HG02798 (cell line): ENCODE data around the gene LTC4S.
"Not testable (repeated sequence)": the region's sequence is repeated elsewhere in the genome, so short reads cannot be mapped to it uniquely, and the experiment has no call there.

ENCODE experiments used
- ATAC-seq: cut with Tn5 transposase; IDR thresholded peaks from one replicate; pipeline ENCODE4 v1.9.1; 2021; ENCODE audit warnings: mild to moderate bottlenecking; ENCODE audit not compliant: unreplicated experiment, poor library complexity

Gene LTC4S

GRCh38 chr5:179768326-179769085, 25.3 kb upstream of the LTC4S start:
- ATAC-seq, result no peak

- no peak for ATAC-seq
These were observed 24.5 kb upstream of the LTC4S start for GRCh38 chr5:179769271-179769670.

- ATAC-seq, result no peak
These were observed 24.0 kb upstream of the LTC4S start for GRCh38 chr5:179769796-179770195.

- no peak for ATAC-seq
These were observed 22.4 kb upstream of the LTC4S start for GRCh38 chr5:179771311-179771895.

GRCh38 chr5:179772351-179772750, 21.4 kb upstream of the LTC4S start:
- no peak for ATAC-seq

GRCh38 chr5:179773686-179774040, 20.1 kb upstream of the LTC4S start:
- no peak for ATAC-seq

- no peak for ATAC-seq
These were observed 19.3 kb upstream of the LTC4S start for GRCh38 chr5:179774442-179774841.

GRCh38 chr5:179776411-179776938, 17.3 kb upstream of the LTC4S start:
- no peak for ATAC-seq

- no peak for ATAC-seq
These were observed 16.3 kb upstream of the LTC4S start for GRCh38 chr5:179777456-179777855.

GRCh38 chr5:179777909-179778308, 15.9 kb upstream of the LTC4S start:
- no peak for ATAC-seq

GRCh38 chr5:179778591-179778990, 15.2 kb upstream of the LTC4S start:
- no peak for ATAC-seq

- ATAC-seq, result no peak
These were observed 14.0 kb upstream of the LTC4S start for GRCh38 chr5:179779826-179780225.

- ATAC-seq, result no peak
These were observed 13.4 kb upstream of the LTC4S start for GRCh38 chr5:179780362-179780761.

- ATAC-seq, result no peak
These were observed 11.9 kb upstream of the LTC4S start for GRCh38 chr5:179781846-179782245.

GRCh38 chr5:179783128-179783527, 10.7 kb upstream of the LTC4S start:
- no peak for ATAC-seq

GRCh38 chr5:179786861-179787260, 6.9 kb upstream of the LTC4S start:
- ATAC-seq, result no peak

GRCh38 chr5:179788193-179788854, 5.5 kb upstream of the LTC4S start:
- no peak for ATAC-seq

- not testable (repeated sequence) for ATAC-seq
These were observed 4.5 kb upstream of the LTC4S start for GRCh38 chr5:179789278-179789677.

- ATAC-seq, result no peak
These were observed 1.7 kb upstream of the LTC4S start for GRCh38 chr5:179791881-179792611.

GRCh38 chr5:179792612-179793467, 946 bp upstream of the LTC4S start:
- no peak for ATAC-seq
